Coronary artery (tissue), 2 donors: Measurements from ENCODE around the gene CHSY3.

Experiments used
- DNase-seq: peaks from one replicate; pipeline ENCODE4 v3.0.0-alpha.2; 2017; ENCODE audit warnings: low spot score
- H3K27ac ChIP-seq, 2 donors: fragments of 200-600 bp; sonication (generic); one replicate each; pipeline ENCODE4 v1.5.1; 2016 to 2019
- H3K4me3 ChIP-seq: fragments of 200-600 bp; sonication (generic); 2 replicates; pipeline ENCODE4 v1.5.1; 2016; ENCODE audit warnings: mild to moderate bottlenecking, moderate library complexity
- CTCF ChIP-seq: fragments of 200-600 bp; sonication (generic); IDR thresholded peaks from one replicate; pipeline ENCODE4 v1.5.1; 2019; ENCODE audit warnings: antibody characterized with exemption

Gene CHSY3

DNA sequence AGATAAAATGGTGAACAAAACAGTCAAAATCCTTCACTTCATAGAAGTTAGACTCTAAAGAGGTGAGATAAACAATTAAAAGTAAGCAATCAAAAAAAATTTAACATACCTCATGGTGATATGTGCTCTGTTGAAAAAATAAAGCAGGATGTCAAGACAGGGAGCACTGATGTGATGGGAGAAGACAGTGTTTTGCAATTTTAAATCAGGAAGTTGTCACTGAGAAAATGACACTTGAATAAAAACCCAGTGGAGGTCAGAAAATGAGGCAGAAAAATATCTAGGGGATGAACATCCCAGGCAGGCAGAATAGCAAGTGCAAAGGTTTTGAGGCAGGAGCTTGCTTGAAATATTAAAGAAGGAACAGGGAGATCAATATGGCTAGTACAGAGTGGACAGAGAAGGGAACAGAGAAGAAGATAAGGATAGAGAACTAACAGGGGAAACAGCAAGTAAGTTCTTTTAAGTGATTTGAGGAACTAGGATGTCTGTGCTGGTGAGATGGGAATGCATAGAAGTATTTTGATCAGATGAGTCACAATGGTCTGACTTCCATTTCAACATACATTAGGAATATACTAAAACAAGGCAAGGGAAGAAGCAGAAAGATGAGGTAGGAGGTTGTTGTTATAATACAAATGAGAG is 130.4 kb downstream of the CHSY3 start:
- no peak for TF ChIP-seq CTCF
- no peak overlapping the region for H3K27ac ChIP-seq
- no peak overlapping the region for H3K4me3 ChIP-seq
- DNase-seq, result no peak

DNA sequence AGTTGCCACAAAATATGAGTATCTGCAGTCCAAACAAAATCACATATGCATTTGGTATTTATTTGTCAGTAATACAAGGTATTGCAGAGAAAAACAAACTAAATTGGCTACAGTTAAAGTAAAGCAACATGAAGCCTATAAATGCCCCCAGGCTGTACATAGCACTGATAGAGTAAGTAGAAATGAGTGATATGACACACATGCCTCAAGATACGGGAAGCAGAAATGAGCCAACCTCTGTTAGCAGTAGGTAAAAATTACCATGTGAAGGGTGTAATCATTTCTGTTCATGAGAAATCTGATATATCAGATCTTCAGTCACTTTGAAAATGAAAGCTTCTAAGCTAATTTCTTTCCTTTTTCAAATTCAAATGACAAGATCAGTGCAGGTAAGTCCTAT is 131.1 kb downstream of the CHSY3 start:
- TF ChIP-seq CTCF, result no peak
- Histone ChIP-seq H3K4me3 (no peak overlapping the region), H3K27ac (no peak overlapping the region)
- no peak for DNase-seq

DNA sequence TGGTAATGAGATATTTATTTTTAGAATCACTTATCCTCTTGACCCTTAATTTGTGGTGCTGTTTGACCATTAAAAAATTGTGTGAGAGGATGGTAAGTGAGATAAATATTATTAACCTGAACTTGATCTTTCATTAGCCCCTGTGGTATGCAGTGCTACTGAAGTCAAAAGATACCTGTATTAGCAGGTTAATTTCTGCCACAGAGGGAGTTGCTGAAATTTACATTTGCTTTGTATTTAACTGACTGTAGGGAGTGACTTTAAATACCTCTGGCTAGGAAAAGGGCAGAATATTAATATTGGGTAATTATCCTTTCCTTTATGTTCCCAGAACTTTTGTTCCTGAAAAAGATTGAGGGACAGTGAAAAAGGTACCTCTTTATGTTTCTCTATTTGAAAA is 133.6 kb downstream of the CHSY3 start:
- H3K4me3 ChIP-seq, result no peak overlapping the region
- no peak for TF ChIP-seq CTCF
- no peak for DNase-seq
- H3K27ac ChIP-seq, result no peak overlapping the region

DNA sequence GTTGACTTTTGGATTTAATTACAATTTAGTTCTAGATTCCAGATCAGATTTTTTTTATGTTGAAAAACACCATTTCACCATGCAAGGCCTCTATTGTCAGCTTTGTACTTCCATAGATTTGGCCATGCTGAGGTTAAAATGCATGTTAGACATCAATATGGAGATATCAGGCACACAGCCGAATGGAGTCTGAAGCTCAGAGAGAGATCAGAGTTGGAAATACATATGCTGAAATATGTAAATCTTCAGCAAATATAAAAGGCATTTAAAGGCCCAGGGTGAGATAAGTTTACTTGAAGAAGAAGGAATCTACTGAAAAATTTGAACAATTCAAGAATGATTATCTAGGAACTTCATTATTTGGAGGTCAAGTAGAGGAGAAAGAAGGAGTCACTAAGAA is 139.6 kb downstream of the CHSY3 start:
- DNase-seq, result no peak
- no peak for TF ChIP-seq CTCF
- Histone ChIP-seq H3K27ac (no peak overlapping the region), H3K4me3 (no peak overlapping the region)

GRCh38 chr5:130045334-130045733 is 141.1 kb downstream of the CHSY3 start:
- TF ChIP-seq CTCF, result no peak
- H3K4me3 ChIP-seq, result no peak overlapping the region
- DNase-seq, result no peak

GRCh38 chr5:130050585-130050984 is 146.3 kb downstream of the CHSY3 start:
- no peak for TF ChIP-seq CTCF
- Histone ChIP-seq H3K4me3 (no peak overlapping the region), H3K27ac (no peak overlapping the region)
- DNase-seq, result no peak

More at GRCh38 chr5:130045334-130045733, 141.1 kb downstream of the CHSY3 start:
- H3K27ac ChIP-seq, result no peak overlapping the region

- DNase-seq, result no peak
- no peak for TF ChIP-seq CTCF
- Histone ChIP-seq H3K4me3 (no peak overlapping the region), H3K27ac (no peak overlapping the region)
Measured at GRCh38 chr5:130052752-130053151, 148.5 kb downstream of the CHSY3 start.
